ENCODE data around the gene VMP1.
A peak's percentile ranks its signal among the peaks of the same experiment; 100 is the strongest.
"Not testable (repeated sequence)": the region's sequence is repeated elsewhere in the genome, so short reads cannot be mapped to it uniquely, and the experiment has no call there.

The VMP1 gene

GRCh38 chr17:59838052-59838916 lies 130.8 kb downstream of the VMP1 start:
- H3K4me1 Mint-ChIP-seq (ENCODE audit: low read depth) = peaks cover 34% of the 10 kb centered on the region
- H3K27me3 Mint-ChIP-seq = no peaks in the 10 kb centered on the region
- H3K4me3 Mint-ChIP-seq = peak overlapping the region; percentile 100
- peaks cover 45% of the 10 kb centered on the region for H3K36me3 Mint-ChIP-seq
- H3K9me3 Mint-ChIP-seq (ENCODE audit: low read depth) = no peaks in the 10 kb centered on the region
- peak overlapping the region; percentile 100 for H3K27ac Mint-ChIP-seq

- Mint-ChIP-seq H3K4me3 (peak overlapping the region; percentile 100), H3K27ac (peak overlapping the region; percentile 100), H3K9me3 (ENCODE audit: low read depth) (no peaks in the 10 kb centered on the region), H3K36me3 (peaks cover 42% of the 10 kb centered on the region), H3K4me1 (ENCODE audit: low read depth) (peaks cover 43% of the 10 kb centered on the region), H3K27me3 (no peaks in the 10 kb centered on the region)
Measured at GRCh38 chr17:59839651-59840328, 132.3 kb downstream of the VMP1 start.

- Mint-ChIP-seq H3K27ac (peak overlapping the region; percentile 100), H3K4me1 (ENCODE audit: low read depth) (peaks cover 50% of the 10 kb centered on the region), H3K27me3 (no peaks in the 10 kb centered on the region), H3K4me3 (peak overlapping the region; percentile 100), H3K9me3 (ENCODE audit: low read depth) (no peaks in the 10 kb centered on the region), H3K36me3 (peaks cover 42% of the 10 kb centered on the region)
Measured at GRCh38 chr17:59840329-59841090, 133.1 kb downstream of the VMP1 start.

- not testable (repeated sequence) for H3K27me3 Mint-ChIP-seq; H3K9me3 Mint-ChIP-seq (ENCODE audit: low read depth)
- H3K27ac Mint-ChIP-seq = peak overlapping the region; percentile 100
- peaks cover 42% of the 10 kb centered on the region for H3K36me3 Mint-ChIP-seq
- H3K4me1 Mint-ChIP-seq (ENCODE audit: low read depth) = peaks cover 53% of the 10 kb centered on the region
- H3K4me3 Mint-ChIP-seq = peak overlapping the region; percentile 100
Measured at GRCh38 chr17:59841091-59841881, 133.8 kb downstream of the VMP1 start.

GRCh38 chr17:59841882-59842263 lies 134.4 kb downstream of the VMP1 start:
- Mint-ChIP-seq H3K4me1 (ENCODE audit: low read depth) (peaks cover 54% of the 10 kb centered on the region), H3K27ac (peak overlapping the region; percentile 100), H3K36me3 (peaks cover 42% of the 10 kb centered on the region), H3K4me3 (peak overlapping the region; percentile 100)
- H3K9me3 Mint-ChIP-seq (ENCODE audit: low read depth); H3K27me3 Mint-ChIP-seq: not testable (repeated sequence)

- H3K4me1 Mint-ChIP-seq (ENCODE audit: low read depth) = peaks cover 56% of the 10 kb centered on the region
- H3K27ac Mint-ChIP-seq = peak overlapping the region; percentile 100
- H3K36me3 Mint-ChIP-seq = peaks cover 40% of the 10 kb centered on the region
- peak overlapping the region; percentile 100 for H3K4me3 Mint-ChIP-seq
- H3K9me3 Mint-ChIP-seq (ENCODE audit: low read depth) = no peaks in the 10 kb centered on the region
- no peaks in the 10 kb centered on the region for H3K27me3 Mint-ChIP-seq
Measured at GRCh38 chr17:59842901-59843652, 135.6 kb downstream of the VMP1 start.

- Mint-ChIP-seq H3K9me3 (ENCODE audit: low read depth) (no peaks in the 10 kb centered on the region), H3K4me3 (peak overlapping the region; percentile 74), H3K27ac (peak overlapping the region; percentile 100), H3K27me3 (no peaks in the 10 kb centered on the region), H3K4me1 (ENCODE audit: low read depth) (peaks cover 69% of the 10 kb centered on the region), H3K36me3 (peaks cover 22% of the 10 kb centered on the region)
Measured at GRCh38 chr17:59844884-59845594, 137.6 kb downstream of the VMP1 start.

GRCh38 chr17:59845595-59846393 lies 138.3 kb downstream of the VMP1 start:
- Mint-ChIP-seq H3K27ac (peak overlapping the region; percentile 100), H3K4me3 (peak overlapping the region; percentile 74), H3K4me1 (ENCODE audit: low read depth) (peaks cover 67% of the 10 kb centered on the region), H3K36me3 (peaks cover 15% of the 10 kb centered on the region), H3K9me3 (ENCODE audit: low read depth) (no peaks in the 10 kb centered on the region), H3K27me3 (no peaks in the 10 kb centered on the region)

GRCh38 chr17:59846394-59847165 lies 139.1 kb downstream of the VMP1 start:
- no peaks in the 10 kb centered on the region for H3K27me3 Mint-ChIP-seq
- H3K4me3 Mint-ChIP-seq = peak overlapping the region; percentile 69
- no peaks in the 10 kb centered on the region for H3K9me3 Mint-ChIP-seq (ENCODE audit: low read depth)
- peaks cover 7% of the 10 kb centered on the region for H3K36me3 Mint-ChIP-seq
- H3K4me1 Mint-ChIP-seq (ENCODE audit: low read depth) = peaks cover 65% of the 10 kb centered on the region
- H3K27ac Mint-ChIP-seq = peak overlapping the region; percentile 100

GRCh38 chr17:59848385-59848668 lies 140.9 kb downstream of the VMP1 start:
- H3K36me3 Mint-ChIP-seq = no peaks in the 10 kb centered on the region
- H3K27ac Mint-ChIP-seq = peak overlapping the region; percentile 80
- peaks cover 67% of the 10 kb centered on the region for H3K4me1 Mint-ChIP-seq (ENCODE audit: low read depth)
- no peak overlapping the region for H3K4me3 Mint-ChIP-seq
- H3K27me3 Mint-ChIP-seq = no peaks in the 10 kb centered on the region
- H3K9me3 Mint-ChIP-seq (ENCODE audit: low read depth) = no peaks in the 10 kb centered on the region

GRCh38 chr17:59848778-59849177 lies 141.3 kb downstream of the VMP1 start:
- no peaks in the 10 kb centered on the region for H3K36me3 Mint-ChIP-seq
- no peaks in the 10 kb centered on the region for H3K9me3 Mint-ChIP-seq (ENCODE audit: low read depth)
- H3K27me3 Mint-ChIP-seq = no peaks in the 10 kb centered on the region
- H3K27ac Mint-ChIP-seq = peak overlapping the region; percentile 80
- peak overlapping the region; percentile 23 for H3K4me3 Mint-ChIP-seq
- H3K4me1 Mint-ChIP-seq (ENCODE audit: low read depth) = peaks cover 66% of the 10 kb centered on the region

- H3K9me3 Mint-ChIP-seq (ENCODE audit: low read depth); H3K4me3 Mint-ChIP-seq; H3K36me3 Mint-ChIP-seq; H3K27me3 Mint-ChIP-seq; H3K27ac Mint-ChIP-seq: not testable (repeated sequence)
- H3K4me1 Mint-ChIP-seq (ENCODE audit: low read depth) = peaks cover 53% of the 10 kb centered on the region
Measured at GRCh38 chr17:59850311-59850710, 142.9 kb downstream of the VMP1 start.
